ENCODE results near the gene PARD6B. TPM values are rescaled to one million over a fixed set of nuclear protein-coding genes. Genes with fewer than 3 reads are reported as not detected.

The PARD6B gene
- total and polyA plus RNA-seq, 2 of the 4 experiments (the other 2 are of a cell fraction): 0.17 to 0.90 TPM

DNA sequence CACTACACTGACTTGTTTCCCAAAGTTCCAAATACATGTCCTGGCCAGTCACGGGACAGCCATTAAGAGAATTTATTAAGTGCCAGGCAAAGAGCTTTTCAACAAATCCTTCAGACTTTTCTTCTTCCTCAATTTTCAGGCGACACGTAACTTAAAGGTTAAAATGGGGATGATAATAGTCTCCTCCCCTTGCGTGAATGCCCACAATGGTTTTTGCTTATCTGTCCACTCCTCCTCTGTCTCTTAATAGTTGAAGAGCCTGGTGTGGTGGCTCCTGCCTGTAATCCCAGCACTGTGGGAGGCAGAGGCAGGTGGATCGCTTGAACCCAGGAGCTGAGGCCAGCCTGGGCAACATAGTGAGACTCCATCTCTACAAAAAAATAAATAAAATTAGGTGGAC is 11.4 kb upstream of the PARD6B start:
- CTCF ChIA-PET: no interaction called here
- H2AK5ac ChIP-seq (ENCODE audit: low read depth, low read length): no peak overlapping the region
- H3K4ac ChIP-seq (ENCODE audit: low read depth, low read length): no peak overlapping the region
- H4K91ac ChIP-seq (ENCODE audit: insufficient read depth, low read depth, low read length): no peak overlapping the region
- no peak overlapping the region for H3K27ac ChIP-seq (ENCODE audit: insufficient read depth, low read length)
- H3K36me3 ChIP-seq (ENCODE audit: control insufficient read depth, insufficient read depth, low read length): no peaks in the 10 kb centered on the region
- no peak overlapping the region for H4K5ac ChIP-seq (ENCODE audit: low read depth, low read length)
- no peaks in the 10 kb centered on the region for H3K79me1 ChIP-seq (ENCODE audit: low read depth in 1 of 2, low read length in 2 of 2)
- H2BK120ac ChIP-seq (ENCODE audit: low read depth, low read length): no peak overlapping the region
- H4K8ac ChIP-seq (ENCODE audit: low read depth in 2 of 2, low read length in 2 of 2): no peak overlapping the region
- no peak overlapping the region for H3K9ac ChIP-seq (ENCODE audit: low read depth, low read length)
- in situ Hi-C loops (cut with MboI; ENCODE audit: low sequenced_read_pairs): no loop called here
- DNase-seq (no peak), ATAC-seq (ENCODE audit: low read depth) (no peak)
- H3K56ac ChIP-seq (ENCODE audit: extremely low read depth, insufficient read depth, low read length): no peak overlapping the region
- no peak overlapping the region for H2BK5ac ChIP-seq (ENCODE audit: low read depth, low read length, poor library complexity, severe bottlenecking)
- no peak overlapping the region for H3K14ac ChIP-seq (replicated peaks; ENCODE audit: low read depth, low read length)
- peaks cover 8% of the 10 kb centered on the region for H3K4me1 ChIP-seq (ENCODE audit: control insufficient read depth, insufficient read depth, low read length)
- no peaks in the 10 kb centered on the region for H3K27me3 ChIP-seq (ENCODE audit: control insufficient read depth, insufficient read depth, low read length)
- H2BK20ac ChIP-seq (ENCODE audit: low read depth, low read length): no peak overlapping the region
- intact Hi-C loops (cut with micrococcal nuclease): no loop called here
- POLR2A ChIA-PET (ENCODE audit: unreplicated experiment): interaction anchor here (0.7 kb wide), 1 partner anchor 30 kb away, joined by 10 read pairs; no protein-coding TSS in a partner anchor
- H3K4me3 ChIP-seq (ENCODE audit: insufficient read depth, low read depth, low read length): no peak overlapping the region
- H3K9me3 ChIP-seq (ENCODE audit: control insufficient read depth, insufficient read depth, low read length): no peaks in the 10 kb centered on the region
- no TSS peak for BruUV-seq (replicated peaks)
- no peak for TF ChIP-seq BHLHE40 (IDR thresholded peaks at IDR 0.05; ENCODE audit: low read depth, low read length)
- TF ChIP-seq RAD21 (IDR thresholded peaks at IDR 0.05; ENCODE audit: low read length): no peak
- TF ChIP-seq RFX5 (IDR thresholded peaks at IDR 0.05; ENCODE audit: low read depth, low read length): no peak
- no peak for TF ChIP-seq FOS (IDR thresholded peaks at IDR 0.05; ENCODE audit: low read depth, low read length)
- TF ChIP-seq MAFK (IDR thresholded peaks at IDR 0.05; ENCODE audit: low read depth, low read length): no peak
- TF ChIP-seq, protein P1, sequence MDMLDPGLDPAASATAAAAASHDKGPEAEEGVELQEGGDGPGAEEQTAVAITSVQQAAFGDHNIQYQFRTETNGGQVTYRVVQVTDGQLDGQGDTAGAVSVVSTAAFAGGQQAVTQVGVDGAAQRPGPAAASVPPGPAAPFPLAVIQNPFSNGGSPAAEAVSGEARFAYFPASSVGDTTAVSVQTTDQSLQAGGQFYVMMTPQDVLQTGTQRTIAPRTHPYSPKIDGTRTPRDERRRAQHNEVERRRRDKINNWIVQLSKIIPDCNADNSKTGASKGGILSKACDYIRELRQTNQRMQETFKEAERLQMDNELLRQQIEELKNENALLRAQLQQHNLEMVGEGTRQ (IDR thresholded peaks at IDR 0.05; ENCODE audit: low read depth, low read length): no peak
- no peak for TF ChIP-seq CHD1 (IDR thresholded peaks at IDR 0.05; ENCODE audit: low read depth, low read length)
- no peak overlapping the region for H2BK15ac ChIP-seq (ENCODE audit: low read depth, low read length)
- dilution Hi-C loops (cut with HindIII; ENCODE audit: low sequenced_read_pairs, unreplicated experiment): no loop called here
- no peak overlapping the region for H2AFZ ChIP-seq (replicated peaks; ENCODE audit: low read length, poor library complexity)
- no peak overlapping the region for H2AK9ac ChIP-seq (replicated peaks; ENCODE audit: low read depth, low read length, poor library complexity)
- H3K9me1 ChIP-seq (ENCODE audit: insufficient read depth, low read length): peaks cover 13% of the 10 kb centered on the region
- no peak overlapping the region for H3K4me2 ChIP-seq (ENCODE audit: low read depth, low read length)
- H3K23ac ChIP-seq (ENCODE audit: low read depth, low read length): no peak overlapping the region
- WGBS, 2 experiments (ENCODE audit: extremely low coverage in 2 of 2, insufficient read length in 1 of 2): no CpG with 5 or more reads among the region's 5 CpGs
- no peak overlapping the region for H3K18ac ChIP-seq (ENCODE audit: low read depth, low read length)
- no peaks in the 10 kb centered on the region for H4K20me1 ChIP-seq (ENCODE audit: insufficient read depth, low read length)
